22Rv1 (cell line): ENCODE measurements around the gene GAD2.

ENCODE experiments used
- H3K27ac ChIP-seq: fragments of 450-650 bp; 2 replicates; pipeline ENCODE4 v1.5.1; 2017
- CTCF ChIP-seq: fragments of 450-650 bp; IDR thresholded peaks from 2 replicates; pipeline ENCODE4 v1.5.1; 2017; ENCODE audit warnings: mild to moderate bottlenecking
- ZFX ChIP-seq: fragments of 450-650 bp; IDR thresholded peaks from 2 replicates; pipeline ENCODE4 v1.6.1; 2017; ENCODE audit warnings: antibody characterized with exemption, borderline replicate concordance

GAD2 gene

GRCh38 chr10:26216585-26217395, at the start of gene GAD2:
Gene GAD2 (plus strand): TSS chr10:26216774. CDS start chr10:26216810, 36 bp downstream.
- no peak for TF ChIP-seq ZFX
- TF ChIP-seq CTCF = no peak
- no peak within 1 kb of the TSS for H3K27ac ChIP-seq

GRCh38 chr10:26169466-26169865, 47.1 kb upstream of the GAD2 start:
- H3K27ac ChIP-seq = no peak overlapping the region
- TF ChIP-seq ZFX = no peak
- no peak for TF ChIP-seq CTCF

- no peak for TF ChIP-seq ZFX
- no peak for TF ChIP-seq CTCF
- H3K27ac ChIP-seq = no peak overlapping the region
These were observed 44.4 kb upstream of the GAD2 start for GRCh38 chr10:26172131-26172530.

- H3K27ac ChIP-seq = no peak overlapping the region
- TF ChIP-seq ZFX (no peak), CTCF (no peak)
These were observed 42.7 kb upstream of the GAD2 start for GRCh38 chr10:26173837-26174236.

- TF ChIP-seq CTCF = no peak
- no peak for TF ChIP-seq ZFX
- no peak overlapping the region for H3K27ac ChIP-seq
These were observed 39.2 kb upstream of the GAD2 start for GRCh38 chr10:26177341-26177740.

- TF ChIP-seq ZFX (no peak), CTCF (no peak)
- no peak overlapping the region for H3K27ac ChIP-seq
These were observed 22.3 kb upstream of the GAD2 start for GRCh38 chr10:26194275-26194674.

- H3K27ac ChIP-seq = no peak overlapping the region
- TF ChIP-seq CTCF = no peak
- no peak for TF ChIP-seq ZFX
These were observed 19.3 kb upstream of the GAD2 start for GRCh38 chr10:26197248-26197647.
